ENCODE results near the gene TALDO1. TPM values are rescaled to one million over a fixed set of nuclear protein-coding genes. Genes with fewer than 3 reads are reported as not detected.

TALDO1 gene
- total RNA-seq, 1 donor from 2014 or later = 78.3 TPM

GRCh38 chr11:792535-792821, 45.2 kb downstream of the TALDO1 start:
- H3K36me3 ChIP-seq (ENCODE audit: control insufficient read depth in 3 of 3, insufficient read depth in 3 of 3, low read length in 3 of 3) = no peaks in the 10 kb centered on the region
- no peak overlapping the region for H3K9ac ChIP-seq (ENCODE audit: low read depth in 1 of 3, low read length in 3 of 3)
- peaks cover 29 to 58% (median 55%) of the 10 kb centered on the region in 3 donors for H3K27me3 ChIP-seq (ENCODE audit: control insufficient read depth in 3 of 3, insufficient read depth in 3 of 3, low read length in 3 of 3)
- no peak overlapping the region for H3K27ac ChIP-seq (ENCODE audit: low read depth, low read length)
- H3K4me3 ChIP-seq (ENCODE audit: low read length in 3 of 3) = no peak overlapping the region
- H3K9me3 ChIP-seq (ENCODE audit: control insufficient read depth in 3 of 3, low read length in 3 of 3) = no peaks in the 10 kb centered on the region
- peaks cover 19 to 38% (median 27%) of the 10 kb centered on the region in 3 donors for H3K4me1 ChIP-seq (ENCODE audit: control insufficient read depth in 3 of 3, insufficient read depth in 3 of 3, low read length in 3 of 3)

- Histone ChIP-seq H3K27me3 (ENCODE audit: control insufficient read depth in 3 of 3, insufficient read depth in 3 of 3, low read length in 3 of 3) (peaks cover 26 to 56% (median 51%) of the 10 kb centered on the region in 3 donors), H3K36me3 (ENCODE audit: control insufficient read depth in 3 of 3, insufficient read depth in 3 of 3, low read length in 3 of 3) (no peaks in the 10 kb centered on the region), H3K27ac (ENCODE audit: low read depth, low read length) (no peak overlapping the region), H3K4me3 (ENCODE audit: low read length in 3 of 3) (no peak overlapping the region), H3K9me3 (ENCODE audit: control insufficient read depth in 3 of 3, low read length in 3 of 3) (no peaks in the 10 kb centered on the region), H3K9ac (ENCODE audit: low read depth in 1 of 3, low read length in 3 of 3) (no peak overlapping the region), H3K4me1 (ENCODE audit: control insufficient read depth in 3 of 3, insufficient read depth in 3 of 3, low read length in 3 of 3) (peaks cover 22 to 42% (median 30%) of the 10 kb centered on the region in 3 donors)
Observed at GRCh38 chr11:792873-793272, 45.6 kb downstream of the TALDO1 start.

DNA sequence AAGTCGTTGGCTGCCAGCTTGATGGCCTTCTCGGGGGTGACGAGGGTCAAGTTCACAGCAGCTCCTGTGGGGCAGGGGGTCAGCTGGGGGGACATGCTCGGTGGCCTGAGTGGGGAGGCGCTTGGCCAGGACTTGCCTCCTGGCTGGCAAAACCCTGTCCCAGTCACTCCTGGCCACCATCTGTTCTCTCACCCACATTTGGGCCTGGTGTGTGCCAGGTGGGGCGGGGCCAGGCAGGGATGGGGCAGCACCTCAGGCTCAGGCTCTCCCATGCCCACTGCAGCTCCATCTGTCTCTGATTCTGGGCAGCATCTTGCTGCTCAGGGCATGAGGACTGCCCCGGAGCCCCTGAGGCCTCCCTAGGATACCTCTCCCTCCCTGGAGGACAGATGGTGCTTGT, 46.3 kb downstream of the TALDO1 start:
- Histone ChIP-seq H3K36me3 (ENCODE audit: control insufficient read depth in 3 of 3, insufficient read depth in 3 of 3, low read length in 3 of 3) (no peaks in the 10 kb centered on the region), H3K9me3 (ENCODE audit: control insufficient read depth in 3 of 3, low read length in 3 of 3) (no peaks in the 10 kb centered on the region), H3K27ac (ENCODE audit: low read depth, low read length) (no peak overlapping the region), H3K4me3 (ENCODE audit: low read length in 3 of 3) (no peak overlapping the region), H3K9ac (ENCODE audit: low read depth in 1 of 3, low read length in 3 of 3) (no peak overlapping the region), H3K27me3 (ENCODE audit: control insufficient read depth in 3 of 3, insufficient read depth in 3 of 3, low read length in 3 of 3) (peaks cover 20 to 52% (median 45%) of the 10 kb centered on the region in 3 donors), H3K4me1 (ENCODE audit: control insufficient read depth in 3 of 3, insufficient read depth in 3 of 3, low read length in 3 of 3) (peaks cover 22 to 46% (median 33%) of the 10 kb centered on the region in 3 donors)

DNA sequence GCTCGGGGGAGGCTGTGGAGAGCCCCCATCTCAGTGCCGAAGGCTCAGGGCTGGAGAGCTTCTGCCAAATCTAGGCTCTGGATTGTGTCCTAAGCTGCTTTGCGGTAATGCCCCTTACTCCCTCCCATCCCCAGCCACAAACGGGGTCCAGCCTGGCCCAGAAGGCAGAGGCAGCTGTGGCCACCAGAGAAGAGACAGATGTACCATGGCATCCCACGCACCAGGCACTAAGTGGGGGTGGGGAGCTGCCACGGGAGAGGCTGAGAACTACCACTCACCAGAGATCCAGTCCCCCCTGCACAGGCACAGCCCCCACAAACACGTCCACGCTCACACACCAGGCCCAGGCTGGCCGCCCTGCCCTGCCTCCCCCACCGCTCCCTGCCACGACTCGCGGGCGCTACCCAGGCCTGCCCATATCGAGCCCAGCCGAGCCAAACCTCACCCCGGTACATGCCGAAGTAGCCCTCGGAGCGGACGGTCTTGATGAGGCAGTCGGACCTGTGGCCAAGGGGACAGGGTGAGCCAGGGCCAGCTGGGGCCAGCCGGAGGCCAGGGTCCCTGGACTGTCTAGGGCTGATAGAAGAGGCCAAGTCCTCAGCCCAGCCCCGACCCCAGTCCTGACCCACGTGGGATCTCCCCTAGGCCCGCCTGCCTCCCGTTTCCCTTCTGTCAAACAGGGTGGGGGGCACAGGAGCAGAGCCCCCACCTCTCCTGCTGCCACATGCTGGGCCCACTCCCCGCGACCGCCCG, 46.9 kb downstream of the TALDO1 start:
- Histone ChIP-seq H3K27me3 (ENCODE audit: control insufficient read depth in 3 of 3, insufficient read depth in 3 of 3, low read length in 3 of 3) (peaks cover 14 to 46% (median 40%) of the 10 kb centered on the region in 3 donors), H3K4me1 (ENCODE audit: control insufficient read depth in 3 of 3, insufficient read depth in 3 of 3, low read length in 3 of 3) (peaks cover 22 to 46% (median 33%) of the 10 kb centered on the region in 3 donors), H3K4me3 (ENCODE audit: low read length in 3 of 3) (no peak overlapping the region), H3K9ac (ENCODE audit: low read depth in 1 of 3, low read length in 3 of 3) (no peak overlapping the region), H3K27ac (ENCODE audit: low read depth, low read length) (no peak overlapping the region), H3K36me3 (ENCODE audit: control insufficient read depth in 3 of 3, insufficient read depth in 3 of 3, low read length in 3 of 3) (peaks cover 0 to 2% (median 0%) of the 10 kb centered on the region in 3 donors), H3K9me3 (ENCODE audit: control insufficient read depth in 3 of 3, low read length in 3 of 3) (no peaks in the 10 kb centered on the region)

DNA sequence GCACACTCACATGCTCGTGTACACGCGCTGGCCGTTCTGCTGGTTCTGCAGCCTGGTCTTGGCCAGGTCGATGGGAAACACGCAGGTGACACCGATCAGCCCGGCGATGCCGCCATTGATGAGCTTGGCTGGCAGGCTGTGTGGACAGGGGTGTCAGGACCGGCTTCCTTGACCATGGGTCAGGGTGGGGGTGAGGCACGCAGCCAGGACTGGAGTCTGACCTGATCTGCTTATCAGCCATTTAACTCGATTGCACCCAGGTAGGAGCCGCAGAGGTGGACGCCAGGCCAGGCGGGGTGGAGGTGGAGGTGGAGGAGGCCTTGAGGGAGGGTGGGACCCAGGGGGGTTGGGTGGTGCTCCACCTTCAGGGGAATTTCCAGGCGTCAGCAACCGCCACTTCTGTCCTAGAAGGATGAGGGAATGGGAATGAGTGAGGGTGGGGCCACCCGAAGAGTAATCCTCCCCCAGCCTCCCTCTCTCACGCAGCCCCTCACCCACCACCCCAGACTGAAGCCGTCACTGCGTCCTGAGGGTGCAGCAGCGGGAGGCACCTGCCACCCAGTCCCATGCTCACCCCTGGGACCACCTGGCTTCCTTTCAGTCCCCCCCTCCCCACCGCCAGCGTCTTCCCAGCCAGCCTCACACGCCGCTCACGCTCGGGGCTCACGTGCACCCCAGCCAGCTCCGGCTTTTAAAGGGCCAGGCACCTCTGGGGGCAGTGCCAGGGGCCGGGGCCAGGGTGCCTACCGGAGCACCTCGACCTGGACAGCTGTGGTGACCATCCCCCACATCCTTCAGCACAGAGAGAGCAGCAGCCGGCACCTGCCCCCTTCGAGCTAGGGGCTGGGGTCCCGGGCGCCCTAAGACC, 47.7 kb downstream of the TALDO1 start:
- Histone ChIP-seq H3K36me3 (ENCODE audit: control insufficient read depth in 3 of 3, insufficient read depth in 3 of 3, low read length in 3 of 3) (peaks cover 0 to 9% (median 0%) of the 10 kb centered on the region in 3 donors), H3K4me1 (ENCODE audit: control insufficient read depth in 3 of 3, insufficient read depth in 3 of 3, low read length in 3 of 3) (peaks cover 22 to 43% (median 33%) of the 10 kb centered on the region in 3 donors), H3K27me3 (ENCODE audit: control insufficient read depth in 3 of 3, insufficient read depth in 3 of 3, low read length in 3 of 3) (peaks cover 8 to 40% (median 35%) of the 10 kb centered on the region in 3 donors), H3K9me3 (ENCODE audit: control insufficient read depth in 3 of 3, low read length in 3 of 3) (no peaks in the 10 kb centered on the region), H3K9ac (ENCODE audit: low read depth in 1 of 3, low read length in 3 of 3) (peak overlapping the region in 1 of 3 donors; percentile 33), H3K4me3 (ENCODE audit: low read length in 3 of 3) (no peak overlapping the region), H3K27ac (ENCODE audit: low read depth, low read length) (no peak overlapping the region)

- Histone ChIP-seq H3K27me3 (ENCODE audit: control insufficient read depth in 3 of 3, insufficient read depth in 3 of 3, low read length in 3 of 3) (peaks cover 3 to 35% (median 32%) of the 10 kb centered on the region in 3 donors), H3K9ac (ENCODE audit: low read depth in 1 of 3, low read length in 3 of 3) (peak overlapping the region; percentile 69 to 76 (median 76)), H3K4me1 (ENCODE audit: control insufficient read depth in 3 of 3, insufficient read depth in 3 of 3, low read length in 3 of 3) (peaks cover 22 to 43% (median 33%) of the 10 kb centered on the region in 3 donors), H3K9me3 (ENCODE audit: control insufficient read depth in 3 of 3, low read length in 3 of 3) (no peaks in the 10 kb centered on the region), H3K27ac (ENCODE audit: low read depth, low read length) (peak overlapping the region; percentile 54), H3K36me3 (ENCODE audit: control insufficient read depth in 3 of 3, insufficient read depth in 3 of 3, low read length in 3 of 3) (peaks cover 1 to 18% (median 2%) of the 10 kb centered on the region in 3 donors), H3K4me3 (ENCODE audit: low read length in 3 of 3) (peak overlapping the region; percentile 59 to 79 (median 72))
Observed at GRCh38 chr11:795634-796564, 48.6 kb downstream of the TALDO1 start.

DNA sequence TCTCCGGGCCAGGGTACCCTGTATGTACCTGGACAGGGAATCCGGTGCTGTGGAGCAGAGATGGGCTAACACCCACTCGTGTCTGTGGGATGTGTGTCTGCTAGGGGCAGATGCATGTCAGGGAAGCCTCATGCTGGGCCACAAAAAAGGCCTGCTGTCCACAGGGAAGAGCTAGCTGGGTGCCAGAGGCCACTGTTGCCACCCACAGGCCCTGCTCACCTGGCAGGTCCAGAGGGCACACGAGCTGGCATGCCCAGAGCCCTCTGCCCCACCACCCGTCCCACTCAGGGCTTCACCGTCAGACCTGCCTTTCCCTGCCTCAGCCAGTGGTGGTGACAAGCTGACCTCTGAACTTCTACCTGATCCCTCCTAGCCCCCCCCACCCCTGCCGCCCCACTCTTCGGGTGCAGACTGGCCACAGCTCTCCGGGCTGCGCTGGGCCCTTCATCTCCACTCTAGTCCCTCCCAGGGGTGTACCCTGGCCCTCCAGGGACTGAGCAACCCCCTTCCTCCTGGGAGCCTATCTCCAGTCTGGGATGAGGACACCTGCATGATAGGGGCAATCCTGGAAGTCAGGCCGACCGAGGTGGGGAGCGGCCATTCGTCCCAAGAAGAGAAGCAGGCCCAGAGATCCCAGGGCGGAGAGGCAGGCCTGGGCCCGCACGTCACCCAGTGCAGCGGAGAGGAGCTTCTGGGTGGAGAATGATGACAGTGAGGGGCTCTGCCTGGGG, 49.5 kb downstream of the TALDO1 start:
- Histone ChIP-seq H3K9me3 (ENCODE audit: control insufficient read depth in 3 of 3, low read length in 3 of 3) (no peaks in the 10 kb centered on the region), H3K4me1 (ENCODE audit: control insufficient read depth in 3 of 3, insufficient read depth in 3 of 3, low read length in 3 of 3) (peaks cover 22 to 43% (median 33%) of the 10 kb centered on the region in 3 donors), H3K4me3 (ENCODE audit: low read length in 3 of 3) (peak overlapping the region; percentile 59 to 79 (median 77)), H3K9ac (ENCODE audit: low read depth in 1 of 3, low read length in 3 of 3) (peak overlapping the region; percentile 69 to 76 (median 70)), H3K36me3 (ENCODE audit: control insufficient read depth in 3 of 3, insufficient read depth in 3 of 3, low read length in 3 of 3) (peaks cover 2 to 24% (median 8%) of the 10 kb centered on the region in 3 donors), H3K27me3 (ENCODE audit: control insufficient read depth in 3 of 3, insufficient read depth in 3 of 3, low read length in 3 of 3) (peaks cover 3 to 29% (median 24%) of the 10 kb centered on the region in 3 donors), H3K27ac (ENCODE audit: low read depth, low read length) (peak overlapping the region; percentile 54)

DNA sequence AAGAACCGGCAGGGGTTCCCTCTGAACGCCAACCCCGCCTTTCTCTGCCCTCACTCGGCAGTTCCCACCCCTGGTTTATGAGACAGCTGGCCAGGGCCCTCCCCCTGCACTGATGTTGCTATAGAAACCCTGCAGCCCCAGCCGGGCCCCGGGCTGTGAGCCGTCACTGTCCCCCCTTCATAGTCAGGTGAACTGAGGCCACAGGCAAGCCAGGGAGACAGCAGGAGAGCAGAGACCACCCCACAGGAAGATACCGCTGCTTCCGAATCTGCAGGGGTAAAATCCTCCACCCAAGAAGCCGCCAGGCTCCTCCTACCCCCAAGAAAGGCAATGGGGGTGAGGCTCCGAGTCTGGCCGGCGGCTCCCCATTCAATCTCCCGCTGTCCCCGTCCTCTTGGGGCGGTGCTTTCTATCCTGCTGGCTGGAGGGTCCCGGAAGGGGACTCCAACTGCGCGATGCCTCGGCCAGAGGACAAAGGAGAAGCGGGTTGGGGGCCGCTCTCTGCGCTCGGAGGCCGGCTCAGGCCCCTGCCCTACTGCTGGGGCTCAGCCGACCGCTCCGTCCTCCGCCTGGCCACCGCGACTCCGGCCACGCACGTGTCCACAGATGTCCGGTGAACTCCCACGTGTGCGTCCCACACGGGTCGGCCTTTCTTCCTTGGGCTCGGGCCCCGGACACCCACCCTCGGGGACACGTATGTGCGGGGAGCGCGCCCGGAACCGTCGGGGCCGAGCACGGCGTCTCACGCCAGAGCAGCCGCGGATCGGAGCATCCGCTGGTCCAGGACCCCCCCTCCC, 50.2 kb downstream of the TALDO1 start:
- peaks cover 6 to 31% (median 13%) of the 10 kb centered on the region in 3 donors for H3K36me3 ChIP-seq (ENCODE audit: control insufficient read depth in 3 of 3, insufficient read depth in 3 of 3, low read length in 3 of 3)

More for the DNA sequence above, 50.2 kb downstream of the TALDO1 start:
- peak overlapping the region; percentile 52 to 77 (median 59) for H3K4me3 ChIP-seq (ENCODE audit: low read length in 3 of 3)
- peak overlapping the region; percentile 54 for H3K27ac ChIP-seq (ENCODE audit: low read depth, low read length)
- H3K9me3 ChIP-seq (ENCODE audit: control insufficient read depth in 3 of 3, low read length in 3 of 3) = no peaks in the 10 kb centered on the region
- peaks cover 22 to 43% (median 33%) of the 10 kb centered on the region in 3 donors for H3K4me1 ChIP-seq (ENCODE audit: control insufficient read depth in 3 of 3, insufficient read depth in 3 of 3, low read length in 3 of 3)
- peaks cover 3 to 29% (median 22%) of the 10 kb centered on the region in 3 donors for H3K27me3 ChIP-seq (ENCODE audit: control insufficient read depth in 3 of 3, insufficient read depth in 3 of 3, low read length in 3 of 3)
- H3K9ac ChIP-seq (ENCODE audit: low read depth in 1 of 3, low read length in 3 of 3) = peak overlapping the region in 2 of 3 donors; percentile 69

All from skeletal muscle tissue (tissue), 4 donors.